Ishikawa (cell line): ENCODE results near the gene TTC3.

Source experiments
- CEBPB ChIP-seq: IDR thresholded peaks from 2 replicates; pipeline ENCODE4 v1.6.1; 2012
- CREB1 ChIP-seq: IDR thresholded peaks from 2 replicates; pipeline ENCODE4 v1.6.1; 2012; ENCODE audit warnings: low read depth
- EGR1 ChIP-seq: IDR thresholded peaks from 2 replicates; pipeline ENCODE4 v1.6.1; 2012
- EP300 ChIP-seq: IDR thresholded peaks from 2 replicates; pipeline ENCODE4 v1.6.1; 2012; ENCODE audit warnings: borderline replicate concordance
- FOXM1 ChIP-seq: IDR thresholded peaks from 2 replicates; pipeline ENCODE4 v1.6.1; 2012; ENCODE audit warnings: low read depth, borderline replicate concordance
- MAX ChIP-seq: IDR thresholded peaks from 2 replicates; pipeline ENCODE4 v1.6.1; 2012
- NFIC ChIP-seq: IDR thresholded peaks from 2 replicates; pipeline ENCODE4 v1.6.1; 2012
- RAD21 ChIP-seq: IDR thresholded peaks from 2 replicates; pipeline ENCODE4 v1.6.1; 2012; ENCODE audit warnings: low read depth
- REST ChIP-seq: IDR thresholded peaks from 2 replicates; pipeline ENCODE4 v1.6.1; 2012; ENCODE audit warnings: low read depth, mild to moderate bottlenecking
- TAF1 ChIP-seq: IDR thresholded peaks from 2 replicates; pipeline ENCODE4 v1.6.1; 2012; ENCODE audit warnings: low read depth, mild to moderate bottlenecking
- TCF12 ChIP-seq: IDR thresholded peaks from 2 replicates; pipeline ENCODE4 v1.6.1; 2012; ENCODE audit warnings: low read depth
- TEAD4 ChIP-seq: IDR thresholded peaks from 2 replicates; pipeline ENCODE4 v1.6.1; 2012
- USF1 ChIP-seq: IDR thresholded peaks from 2 replicates; pipeline ENCODE4 v1.6.1; 2012
- YY1 ChIP-seq: IDR thresholded peaks from 2 replicates; pipeline ENCODE4 v1.6.1; 2012; ENCODE audit warnings: low read depth
- ZBTB7A ChIP-seq: IDR thresholded peaks from 2 replicates; pipeline ENCODE4 v1.6.1; 2012; ENCODE audit warnings: low read depth

TTC3 gene

GRCh38 chr21:37182222-37182621 is 109.2 kb downstream of the TTC3 start:
- TF ChIP-seq ZBTB7A (no peak), EGR1 (no peak), CREB1 (no peak), CEBPB (no peak), MAX (no peak), TCF12 (no peak), USF1 (no peak), NFIC (no peak), REST (no peak), RAD21 (no peak), EP300 (no peak), TAF1 (no peak), YY1 (no peak)

GRCh38 chr21:37183749-37184148 is 110.7 kb downstream of the TTC3 start:
- no peak for TF ChIP-seq TCF12
- TF ChIP-seq NFIC = no peak
- no peak for TF ChIP-seq ZBTB7A
- no peak for TF ChIP-seq EP300
- no peak for TF ChIP-seq TAF1
- no peak for TF ChIP-seq MAX
- no peak for TF ChIP-seq FOXM1
- TF ChIP-seq CEBPB = no peak

- TF ChIP-seq REST (no peak), CEBPB (no peak), ZBTB7A (no peak), MAX (no peak), TCF12 (no peak), EGR1 (no peak), EP300 (no peak), YY1 (no peak), FOXM1 (no peak), NFIC (no peak), TAF1 (no peak)
Observed at GRCh38 chr21:37184784-37185593, 111.9 kb downstream of the TTC3 start.

- no peak for TF ChIP-seq CREB1
Observed at GRCh38 chr21:37186983-37187382, 113.9 kb downstream of the TTC3 start.

- no peak for TF ChIP-seq CREB1
- no peak for TF ChIP-seq EGR1
- TF ChIP-seq YY1 = no peak
- no peak for TF ChIP-seq RAD21
- no peak for TF ChIP-seq FOXM1
- TF ChIP-seq TEAD4 = no peak
- no peak for TF ChIP-seq NFIC
- TF ChIP-seq TCF12 = no peak
Observed at GRCh38 chr21:37188825-37189224, 115.8 kb downstream of the TTC3 start.

GRCh38 chr21:37192019-37192418 is 119.0 kb downstream of the TTC3 start:
- no peak for TF ChIP-seq CEBPB
- TF ChIP-seq EGR1 = no peak
- TF ChIP-seq REST = no peak
- TF ChIP-seq USF1 = no peak
- no peak for TF ChIP-seq TEAD4
- no peak for TF ChIP-seq TAF1
- no peak for TF ChIP-seq TCF12
- TF ChIP-seq MAX = no peak
- TF ChIP-seq NFIC = no peak
- TF ChIP-seq ZBTB7A = no peak
- TF ChIP-seq EP300 = no peak
- no peak for TF ChIP-seq FOXM1
- no peak for TF ChIP-seq RAD21
- TF ChIP-seq YY1 = no peak
- TF ChIP-seq CREB1 = no peak
